Mesendoderm (in vitro differentiated cells): ENCODE data around the gene PRMT9.

Experiments
- DNase-seq: peaks from one replicate; pipeline ENCODE4 v3.0.0; 2013
- H2AK5ac ChIP-seq: 2 replicates; pipeline ENCODE4 v1.6.1; 2013; ENCODE audit warnings: low read length, inconsistent platforms
- H2BK120ac ChIP-seq: 2 replicates; pipeline ENCODE4 v1.6.1; 2013; ENCODE audit warnings: low read depth, mild to moderate bottlenecking, low read length, moderate library complexity, mixed read lengths
- H2BK15ac ChIP-seq: replicated peaks from 2 replicates; pipeline ENCODE4 v1.6.1; 2013; ENCODE audit warnings: low read depth, mild to moderate bottlenecking, moderate library complexity
- H2BK5ac ChIP-seq: 2 replicates; pipeline ENCODE4 v1.6.1; 2013; ENCODE audit warnings: low read length, inconsistent platforms
- H3K18ac ChIP-seq: 2 replicates; pipeline ENCODE4 v1.6.1; 2013; ENCODE audit warnings: mild to moderate bottlenecking, low read length, mixed read lengths
- H3K23ac ChIP-seq: one replicate; pipeline ENCODE4 v1.6.1; 2013; ENCODE audit warnings: low read length
- H3K27ac ChIP-seq: 2 replicates; pipeline ENCODE4 v1.5.1; 2013; ENCODE audit warnings: low read depth, mild to moderate bottlenecking, inconsistent platforms, low read length, moderate library complexity
- H3K27me3 ChIP-seq: 2 replicates; pipeline ENCODE4 v1.6.1; 2013; ENCODE audit warnings: low read length, control low read depth, mild to moderate bottlenecking, inconsistent platforms; ENCODE audit not compliant: insufficient read depth, poor library complexity
- H3K36me3 ChIP-seq: 2 replicates; pipeline ENCODE4 v1.6.1; 2013; ENCODE audit warnings: low read length, inconsistent platforms; ENCODE audit not compliant: control insufficient read depth, insufficient read depth
- H3K4ac ChIP-seq: one replicate; pipeline ENCODE4 v1.6.1; 2013; ENCODE audit warnings: low read depth, mild to moderate bottlenecking, low read length, moderate library complexity
- H3K4me1 ChIP-seq: 2 replicates; pipeline ENCODE4 v1.6.1; 2013; ENCODE audit warnings: low read depth, low read length, inconsistent platforms; ENCODE audit not compliant: control insufficient read depth
- H3K4me2 ChIP-seq: 2 replicates; pipeline ENCODE4 v1.6.1; 2013; ENCODE audit warnings: low read length
- H3K4me3 ChIP-seq: 2 replicates; pipeline ENCODE4 v1.5.1; 2013; ENCODE audit warnings: mild to moderate bottlenecking, low read length
- H3K56ac ChIP-seq: one replicate; pipeline ENCODE4 v1.6.1; 2013; ENCODE audit warnings: low read length
- H3K79me1 ChIP-seq: 2 replicates; pipeline ENCODE4 v1.6.1; 2013; ENCODE audit warnings: low read length, inconsistent platforms
- H3K79me2 ChIP-seq: 2 replicates; pipeline ENCODE4 v1.6.1; 2013; ENCODE audit warnings: mild to moderate bottlenecking, low read length; ENCODE audit not compliant: control insufficient read depth, insufficient read depth
- H3K9ac ChIP-seq: 2 replicates; pipeline ENCODE4 v1.6.1; 2013; ENCODE audit warnings: low read length, inconsistent platforms
- H4K5ac ChIP-seq: one replicate; pipeline ENCODE4 v1.6.1; 2013; ENCODE audit warnings: low read length
- H4K8ac ChIP-seq: one replicate; pipeline ENCODE4 v1.6.1; 2013; ENCODE audit warnings: low read depth, mild to moderate bottlenecking, control low read depth, low read length, moderate library complexity
- WGBS: extraction: QIAGEN DNeasy Blood & Tissue Kit; methylation state at CpG from one replicate; pipeline ENCODE4 v1.1.7; 2013; ENCODE audit warnings: low lambda C conversion rate, missing lambda C conversion rate; ENCODE audit not compliant: insufficient coverage; ENCODE audit errors: extremely low coverage; 5-methylcytosine and 5-hydroxymethylcytosine counted together

Gene PRMT9

DNA sequence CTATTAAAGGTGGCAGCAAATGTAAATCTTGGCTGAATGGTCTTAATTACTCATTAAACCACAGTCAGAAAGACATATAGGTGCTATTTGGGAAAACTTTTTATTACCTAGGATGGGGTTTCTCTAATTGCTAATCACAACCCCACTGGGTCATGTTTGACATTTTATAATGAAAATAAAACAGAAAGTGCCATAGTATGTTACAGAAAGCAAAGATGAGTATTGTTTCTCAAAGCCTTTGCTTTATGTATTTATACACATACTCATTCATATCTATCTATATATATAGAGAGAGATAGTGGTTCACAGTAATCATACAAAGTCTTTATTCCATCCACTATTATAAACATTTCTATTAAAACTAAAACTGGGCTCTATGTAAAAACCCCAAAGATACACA lies 48.6 kb downstream of the PRMT9 start:
- Histone ChIP-seq H2BK5ac (no peak overlapping the region), H3K27me3 (no peaks in the 10 kb centered on the region), H3K4me2 (no peak overlapping the region), H3K27ac (no peak overlapping the region), H3K18ac (no peak overlapping the region), H2BK15ac (no peak overlapping the region), H3K79me1 (no peaks in the 10 kb centered on the region), H3K79me2 (no peaks in the 10 kb centered on the region), H3K56ac (no peak overlapping the region), H3K9ac (no peak overlapping the region), H3K23ac (no peak overlapping the region), H2AK5ac (no peak overlapping the region), H2BK120ac (no peak overlapping the region), H4K8ac (no peak overlapping the region), H3K4me1 (no peaks in the 10 kb centered on the region), H4K5ac (no peak overlapping the region), H3K4ac (no peak overlapping the region), H3K4me3 (no peak overlapping the region), H3K36me3 (peaks cover 3% of the 10 kb centered on the region)
- DNase-seq = no peak

DNA sequence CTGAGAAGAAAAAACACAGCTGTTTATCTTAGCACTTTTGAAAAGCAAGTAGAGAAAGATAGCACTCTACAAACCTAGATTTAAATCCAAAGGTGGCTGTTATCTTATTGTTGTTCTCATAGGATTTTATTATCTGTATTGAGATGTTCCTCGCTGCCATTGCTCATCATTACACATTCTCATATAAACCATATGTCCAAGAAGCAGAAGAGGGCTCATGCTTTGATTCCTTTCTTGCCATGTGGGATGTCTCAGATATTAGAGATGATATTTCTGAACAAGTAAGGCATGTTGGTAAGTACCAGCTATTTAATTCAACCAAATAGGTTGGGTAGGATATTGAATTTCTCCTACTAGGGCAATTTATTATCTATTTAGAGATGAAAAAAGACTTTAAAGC lies 50.3 kb downstream of the PRMT9 start:
- Histone ChIP-seq H3K27ac (no peak overlapping the region), H3K79me1 (no peaks in the 10 kb centered on the region), H3K4me3 (no peak overlapping the region), H2AK5ac (no peak overlapping the region), H3K4me2 (no peak overlapping the region), H3K4ac (no peak overlapping the region), H3K79me2 (no peaks in the 10 kb centered on the region), H4K8ac (no peak overlapping the region), H3K4me1 (no peaks in the 10 kb centered on the region), H3K27me3 (no peaks in the 10 kb centered on the region), H3K36me3 (peaks cover 3% of the 10 kb centered on the region), H3K9ac (no peak overlapping the region), H2BK15ac (no peak overlapping the region), H3K23ac (no peak overlapping the region), H3K56ac (no peak overlapping the region), H2BK5ac (no peak overlapping the region), H4K5ac (no peak overlapping the region), H2BK120ac (no peak overlapping the region), H3K18ac (no peak overlapping the region)
- DNase-seq = no peak
- WGBS = no CpG with 5 or more reads among the region's 1 CpG

DNA sequence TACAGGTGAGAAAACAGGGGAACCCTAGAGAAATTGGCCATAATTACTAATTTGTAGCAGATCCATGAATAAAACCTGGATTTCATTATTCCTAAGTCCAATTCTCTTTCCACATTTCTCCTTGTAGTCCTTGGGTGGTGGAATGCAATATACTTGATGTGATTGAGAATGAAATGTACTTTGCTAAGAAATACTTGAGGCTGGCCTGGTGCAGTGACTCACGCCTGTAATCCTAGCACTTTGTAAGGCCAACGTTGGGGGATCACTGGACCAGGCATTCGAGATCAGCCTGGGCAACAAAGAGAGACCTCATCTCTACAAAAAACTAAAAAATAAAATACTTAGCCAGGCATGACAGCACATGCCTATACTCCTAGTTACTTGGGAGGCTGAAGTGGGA lies 50.9 kb downstream of the PRMT9 start:
- Histone ChIP-seq H2BK15ac (no peak overlapping the region), H3K4me3 (no peak overlapping the region), H3K9ac (no peak overlapping the region), H4K5ac (no peak overlapping the region), H4K8ac (no peak overlapping the region), H2BK120ac (no peak overlapping the region), H3K4me1 (no peaks in the 10 kb centered on the region), H3K27ac (no peak overlapping the region), H3K23ac (no peak overlapping the region), H2BK5ac (no peak overlapping the region), H2AK5ac (no peak overlapping the region), H3K56ac (no peak overlapping the region), H3K4me2 (no peak overlapping the region), H3K4ac (no peak overlapping the region), H3K79me2 (no peaks in the 10 kb centered on the region), H3K27me3 (no peaks in the 10 kb centered on the region), H3K18ac (no peak overlapping the region), H3K36me3 (peaks cover 3% of the 10 kb centered on the region), H3K79me1 (no peaks in the 10 kb centered on the region)
- no peak for DNase-seq
- WGBS = no CpG with 5 or more reads among the region's 3 CpGs

DNA sequence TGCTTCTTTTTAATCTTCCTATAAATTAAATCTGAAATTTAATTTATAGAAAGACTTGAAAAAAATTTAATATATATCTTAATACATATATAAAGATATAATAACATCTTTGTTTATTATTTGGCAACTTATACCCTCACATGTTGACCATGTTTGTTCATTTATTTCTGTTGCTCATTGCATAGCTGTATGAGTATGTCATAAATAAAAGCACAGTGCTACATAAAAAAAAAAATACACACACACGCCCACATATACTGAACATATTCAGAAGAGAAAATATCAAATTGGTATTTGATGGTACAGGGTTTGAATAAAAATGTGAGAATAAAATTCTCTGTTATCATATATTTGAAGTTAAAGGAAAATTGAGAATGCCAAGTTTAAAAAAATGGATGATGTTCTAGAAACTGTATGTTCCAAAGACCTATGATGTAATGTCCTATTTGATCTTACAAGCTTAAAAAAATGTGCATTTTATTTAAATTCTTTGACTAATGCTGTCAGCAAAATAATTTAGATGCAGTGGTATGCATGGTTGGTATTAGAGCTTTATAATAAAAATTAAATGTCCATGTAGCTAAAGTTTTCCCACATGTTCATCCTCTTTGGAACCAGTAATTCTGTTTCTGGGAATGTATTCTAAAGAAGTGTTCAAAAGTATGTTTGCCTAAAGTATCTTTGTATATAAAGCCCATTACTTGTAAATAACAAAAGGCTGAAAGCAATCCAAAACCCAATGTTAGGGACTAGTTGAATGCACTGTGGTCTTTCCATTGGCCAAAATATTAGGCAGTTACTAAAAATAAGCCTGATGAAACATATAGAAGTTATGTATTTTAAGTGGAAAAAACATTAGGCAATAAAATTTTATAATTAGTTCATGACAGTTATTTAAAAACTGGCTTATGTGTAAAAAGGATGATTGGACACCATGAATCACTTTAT lies 53.9 kb downstream of the PRMT9 start:
- H3K4ac ChIP-seq = no peak overlapping the region
- no peak overlapping the region for H2BK120ac ChIP-seq
- no peaks in the 10 kb centered on the region for H3K79me2 ChIP-seq
- no peak overlapping the region for H2BK5ac ChIP-seq
- no peak overlapping the region for H3K4me3 ChIP-seq
- no peak overlapping the region for H3K56ac ChIP-seq
- no peak overlapping the region for H3K18ac ChIP-seq
- peaks cover 5% of the 10 kb centered on the region for H3K36me3 ChIP-seq
- no peak overlapping the region for H3K4me2 ChIP-seq
- H4K5ac ChIP-seq = no peak overlapping the region
- H3K27me3 ChIP-seq = no peaks in the 10 kb centered on the region
- no peak overlapping the region for H3K23ac ChIP-seq
- no peak overlapping the region for H3K9ac ChIP-seq
- WGBS = no CpG with 5 or more reads among the region's 1 CpG
- no peaks in the 10 kb centered on the region for H3K79me1 ChIP-seq
- H3K27ac ChIP-seq = no peak overlapping the region
- H2AK5ac ChIP-seq = no peak overlapping the region
- DNase-seq = no peak
- H3K4me1 ChIP-seq = no peaks in the 10 kb centered on the region
- no peak overlapping the region for H2BK15ac ChIP-seq
- no peak overlapping the region for H4K8ac ChIP-seq

DNA sequence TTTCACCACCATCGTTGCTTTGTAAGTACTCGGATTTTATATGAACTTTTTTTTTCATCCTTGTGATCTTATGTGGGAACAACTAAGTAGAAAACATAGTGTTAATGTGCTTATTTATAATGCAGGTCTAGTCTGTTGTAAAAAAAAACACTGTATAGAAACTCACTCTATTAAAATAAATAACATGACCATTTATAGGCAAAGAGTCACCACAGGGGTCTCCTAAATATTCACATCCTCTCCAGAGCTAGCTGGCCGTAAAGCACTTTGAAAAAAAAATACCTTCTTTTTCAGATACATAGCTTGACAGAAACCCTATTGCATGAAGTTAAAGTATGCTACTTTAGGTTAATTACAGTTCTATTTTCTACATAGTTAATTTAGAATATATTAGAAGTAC lies 55.5 kb downstream of the PRMT9 start:
- Histone ChIP-seq H3K4me2 (no peak overlapping the region), H3K23ac (no peak overlapping the region), H3K27ac (no peak overlapping the region), H3K79me1 (no peaks in the 10 kb centered on the region), H3K56ac (no peak overlapping the region), H3K79me2 (no peaks in the 10 kb centered on the region), H4K8ac (no peak overlapping the region), H3K4me3 (no peak overlapping the region), H3K36me3 (peaks cover 3% of the 10 kb centered on the region), H3K27me3 (no peaks in the 10 kb centered on the region), H2BK120ac (no peak overlapping the region), H2BK15ac (no peak overlapping the region), H2BK5ac (no peak overlapping the region), H3K4me1 (no peaks in the 10 kb centered on the region), H4K5ac (no peak overlapping the region), H3K18ac (no peak overlapping the region), H3K4ac (no peak overlapping the region), H3K9ac (no peak overlapping the region), H2AK5ac (no peak overlapping the region)
- no CpG with 5 or more reads among the region's 3 CpGs for WGBS
- DNase-seq = no peak

DNA sequence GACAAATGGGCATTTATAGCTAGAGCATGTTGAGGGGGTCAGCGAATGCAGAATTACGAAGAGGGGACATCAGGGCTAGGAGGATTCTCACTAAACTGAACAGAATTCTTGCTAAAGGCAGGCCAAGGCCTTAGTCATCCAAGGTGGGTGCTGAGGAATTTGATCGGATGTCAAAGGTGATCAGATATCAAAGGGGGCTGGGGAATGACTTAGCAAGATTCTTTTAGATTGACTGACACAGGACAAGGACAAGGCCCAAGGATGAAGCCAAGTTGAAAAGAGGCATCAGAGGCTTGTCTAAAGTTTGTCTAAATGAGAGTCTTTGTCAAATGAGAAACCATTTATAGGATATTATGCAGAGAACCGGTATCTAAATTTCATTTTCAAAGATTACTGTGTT lies 57.1 kb downstream of the PRMT9 start:
- Histone ChIP-seq H3K18ac (no peak overlapping the region), H3K36me3 (peaks cover 1% of the 10 kb centered on the region), H3K56ac (no peak overlapping the region), H3K9ac (no peak overlapping the region), H3K27me3 (no peaks in the 10 kb centered on the region), H3K27ac (no peak overlapping the region), H3K4me1 (no peaks in the 10 kb centered on the region), H2BK15ac (no peak overlapping the region), H3K4me2 (no peak overlapping the region), H2BK5ac (no peak overlapping the region), H4K8ac (no peak overlapping the region), H3K23ac (no peak overlapping the region), H3K4ac (no peak overlapping the region), H3K79me1 (no peaks in the 10 kb centered on the region), H4K5ac (no peak overlapping the region), H2BK120ac (no peak overlapping the region), H2AK5ac (no peak overlapping the region), H3K79me2 (peaks cover 1% of the 10 kb centered on the region), H3K4me3 (no peak overlapping the region)
- peak; percentile 52 for DNase-seq
- WGBS = no CpG with 5 or more reads among the region's 4 CpGs
